Calu3 (cell line): Measurements from ENCODE around the gene GFOD1. TPM values are rescaled to one million over a fixed set of nuclear protein-coding genes. Genes with fewer than 3 reads are reported as not detected.

ENCODE experiments used
- BruUV-seq: library from RNA; stranded (reverse); fragments of 400-500 nt; replicated peaks from 2 replicates; lab custom pipeline; 2021; lab: Mats Ljungman, UMichigan
- CTCF ChIA-PET: fragments of 300-600 bp; sonication (Branson Sonifier 250); formaldehyde crosslinking; loops from one replicate; lab custom pipeline; 2022; ENCODE audit warnings: antibody characterized with exemption; lab: Charles Lee
- DNase-seq: peaks from one replicate; pipeline ENCODE4 v3.0.0; 2022
- H3K27ac Mint-ChIP-seq: one replicate; pipeline ENCODE4 v1.8.0; 2022; ENCODE audit warnings: mixed read lengths; ENCODE audit not compliant: unreplicated experiment
- H3K27me3 Mint-ChIP-seq: one replicate; pipeline ENCODE4 v1.8.0; 2022; ENCODE audit warnings: mixed read lengths; ENCODE audit not compliant: unreplicated experiment
- H3K36me3 Mint-ChIP-seq: one replicate; pipeline ENCODE4 v1.8.0; 2022; ENCODE audit warnings: mild to moderate bottlenecking, moderate library complexity, mixed read lengths; ENCODE audit not compliant: insufficient read depth, unreplicated experiment
- H3K4me1 Mint-ChIP-seq: one replicate; pipeline ENCODE4 v1.8.0; 2022; ENCODE audit warnings: mild to moderate bottlenecking, low read depth, mixed read lengths; ENCODE audit not compliant: unreplicated experiment
- H3K4me3 Mint-ChIP-seq: one replicate; pipeline ENCODE4 v1.8.0; 2022; ENCODE audit warnings: mild to moderate bottlenecking, low read depth, moderate library complexity, mixed read lengths; ENCODE audit not compliant: unreplicated experiment
- H3K9me3 Mint-ChIP-seq: one replicate; pipeline ENCODE4 v1.8.0; 2022; ENCODE audit warnings: low read depth, mixed read lengths; ENCODE audit not compliant: unreplicated experiment
- intact Hi-C: fragments of 100-400 bp; cut with micrococcal nuclease; formaldehyde crosslinking; loops from one replicate; pipeline ENCODE4 v1.10.0; 2022; ENCODE audit not compliant: unreplicated experiment
- total RNA-seq: library from RNA; stranded (reverse); gene quantifications from 2 replicates; pipeline ENCODE4 v1.2.3, GENCODE V29; 2022
- TF ChIP-seq, protein P1 (sequence below): fragments of 200-600 bp; IDR thresholded peaks from one replicate; pipeline ENCODE4 v1.8.0; 2022; ENCODE audit warnings: antibody characterized with exemption; ENCODE audit not compliant: unreplicated experiment

Gene GFOD1
- total RNA-seq, 1 experiment from 2014 or later, result 9.5 TPM

DNA sequence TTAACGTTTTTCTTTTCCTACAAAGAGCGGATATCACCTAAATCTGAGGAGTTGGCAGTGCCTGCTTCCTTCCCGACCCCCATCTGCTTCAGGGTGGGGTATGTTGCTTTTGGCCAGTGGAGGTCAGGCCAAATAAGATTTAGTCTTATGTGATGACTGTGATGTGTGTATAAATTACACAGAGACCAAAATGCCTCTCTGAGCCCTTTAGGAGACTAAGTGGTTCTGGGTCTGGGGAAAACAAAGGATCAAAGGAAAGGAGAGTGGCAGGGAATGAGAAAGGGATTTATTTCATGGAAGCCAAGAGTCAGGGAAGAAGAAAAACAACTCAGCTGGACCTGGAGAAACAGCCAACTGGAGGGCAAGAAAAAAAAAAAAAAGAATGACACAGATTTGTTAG lies 120.0 kb downstream of the GFOD1 start:
- no TSS peak for BruUV-seq
- CTCF ChIA-PET, result no interaction called here
- Mint-ChIP-seq H3K27me3 (no peaks in the 10 kb centered on the region), H3K36me3 (peaks cover 7% of the 10 kb centered on the region), H3K27ac (no peak overlapping the region), H3K4me3 (no peak overlapping the region), H3K4me1 (no peaks in the 10 kb centered on the region), H3K9me3 (no peaks in the 10 kb centered on the region)
- no peak for DNase-seq
- intact Hi-C loops, result no loop called here
- TF ChIP-seq, protein P1, sequence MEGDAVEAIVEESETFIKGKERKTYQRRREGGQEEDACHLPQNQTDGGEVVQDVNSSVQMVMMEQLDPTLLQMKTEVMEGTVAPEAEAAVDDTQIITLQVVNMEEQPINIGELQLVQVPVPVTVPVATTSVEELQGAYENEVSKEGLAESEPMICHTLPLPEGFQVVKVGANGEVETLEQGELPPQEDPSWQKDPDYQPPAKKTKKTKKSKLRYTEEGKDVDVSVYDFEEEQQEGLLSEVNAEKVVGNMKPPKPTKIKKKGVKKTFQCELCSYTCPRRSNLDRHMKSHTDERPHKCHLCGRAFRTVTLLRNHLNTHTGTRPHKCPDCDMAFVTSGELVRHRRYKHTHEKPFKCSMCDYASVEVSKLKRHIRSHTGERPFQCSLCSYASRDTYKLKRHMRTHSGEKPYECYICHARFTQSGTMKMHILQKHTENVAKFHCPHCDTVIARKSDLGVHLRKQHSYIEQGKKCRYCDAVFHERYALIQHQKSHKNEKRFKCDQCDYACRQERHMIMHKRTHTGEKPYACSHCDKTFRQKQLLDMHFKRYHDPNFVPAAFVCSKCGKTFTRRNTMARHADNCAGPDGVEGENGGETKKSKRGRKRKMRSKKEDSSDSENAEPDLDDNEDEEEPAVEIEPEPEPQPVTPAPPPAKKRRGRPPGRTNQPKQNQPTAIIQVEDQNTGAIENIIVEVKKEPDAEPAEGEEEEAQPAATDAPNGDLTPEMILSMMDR, result no peak

GRCh38 chr6:13365320-13365719 lies 122.1 kb downstream of the GFOD1 start:
- Mint-ChIP-seq H3K36me3 (peaks cover 7% of the 10 kb centered on the region), H3K4me3 (no peak overlapping the region), H3K4me1 (no peaks in the 10 kb centered on the region), H3K9me3 (no peaks in the 10 kb centered on the region), H3K27ac (no peak overlapping the region), H3K27me3 (no peaks in the 10 kb centered on the region)
- intact Hi-C loops, result no loop called here
- no peak for DNase-seq
- no TSS peak for BruUV-seq
- CTCF ChIA-PET, result no interaction called here
- TF ChIP-seq, protein P1, result no peak

DNA sequence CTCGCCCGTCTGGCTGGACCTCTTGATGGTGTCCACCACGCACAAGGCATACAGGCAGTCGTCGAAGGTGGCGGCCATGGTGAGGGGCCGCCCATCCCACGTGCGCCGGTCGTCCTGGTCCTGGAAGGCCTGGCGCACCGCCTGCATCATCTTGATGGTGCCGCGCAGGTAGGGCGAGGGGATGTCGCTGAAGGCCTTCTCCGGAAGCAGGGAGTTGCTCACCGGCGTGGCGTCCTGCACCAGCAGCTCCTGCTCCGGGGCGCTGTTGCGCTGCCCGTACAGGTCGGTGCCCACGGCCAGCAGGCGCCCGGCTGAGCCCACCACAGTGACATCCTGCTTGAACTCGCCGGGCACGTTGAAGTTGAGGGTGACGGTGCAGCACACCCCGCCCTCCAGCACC lies 122.6 kb downstream of the GFOD1 start:
- Mint-ChIP-seq H3K27me3 (no peaks in the 10 kb centered on the region), H3K9me3 (no peaks in the 10 kb centered on the region), H3K4me1 (no peaks in the 10 kb centered on the region), H3K36me3 (peaks cover 7% of the 10 kb centered on the region), H3K27ac (no peak overlapping the region), H3K4me3 (no peak overlapping the region)
- CTCF ChIA-PET, result no interaction called here
- TF ChIP-seq, protein P1, result no peak
- BruUV-seq, result no TSS peak
- intact Hi-C loops, result no loop called here
- no peak for DNase-seq

DNA sequence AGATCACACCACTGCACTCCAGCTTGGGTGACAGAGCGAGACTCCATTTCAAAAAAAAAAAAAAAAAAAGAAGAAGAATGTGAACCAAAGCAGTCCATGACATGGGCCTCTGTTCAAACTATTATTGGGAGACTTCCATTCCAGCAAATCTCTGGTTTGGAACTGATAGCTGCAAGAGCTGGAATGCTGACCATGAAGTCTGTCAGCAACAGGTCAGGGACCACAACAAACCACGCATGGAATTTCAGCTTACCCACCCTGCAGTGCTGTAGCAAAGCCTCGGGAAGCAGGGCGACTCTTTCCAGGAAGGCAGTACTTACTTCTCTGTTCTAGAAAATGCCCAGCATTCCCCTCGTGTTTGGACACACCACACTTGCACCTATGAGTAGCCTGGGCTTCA lies 125.0 kb downstream of the GFOD1 start:
- TF ChIP-seq, protein P1, result no peak
- CTCF ChIA-PET, result no interaction called here
- Mint-ChIP-seq H3K4me3 (no peak overlapping the region), H3K4me1 (no peaks in the 10 kb centered on the region), H3K36me3 (peaks cover 7% of the 10 kb centered on the region), H3K9me3 (no peaks in the 10 kb centered on the region), H3K27me3 (no peaks in the 10 kb centered on the region), H3K27ac (no peak overlapping the region)
- DNase-seq, result no peak
- intact Hi-C loops, result no loop called here
- no TSS peak for BruUV-seq
